Parathyroid adenoma (tissue), 2 donors: Measurements from ENCODE around the gene ARSB.

Experiments used
- H2AFZ ChIP-seq: fragments of 300-600 bp; sonication (generic); one replicate; pipeline ENCODE4 v1.7.0; 2017; ENCODE audit warnings: antibody characterized with exemption, mild to moderate bottlenecking
- H3K27ac ChIP-seq: fragments of 300-600 bp; sonication (generic); one replicate; pipeline ENCODE4 v1.7.0; 2017
- H3K27me3 ChIP-seq: fragments of 300-600 bp; sonication (generic); one replicate; pipeline ENCODE4 v1.7.0; 2017; ENCODE audit warnings: low read length; ENCODE audit not compliant: control insufficient read depth, insufficient read depth
- H3K36me3 ChIP-seq: fragments of 300-600 bp; sonication (generic); one replicate; pipeline ENCODE4 v1.7.0; 2017; ENCODE audit warnings: low read length; ENCODE audit not compliant: control insufficient read depth, insufficient read depth
- H3K4me1 ChIP-seq: fragments of 300-600 bp; sonication (generic); one replicate; pipeline ENCODE4 v1.7.0; 2017; ENCODE audit warnings: control low read depth
- H3K4me2 ChIP-seq: fragments of 300-600 bp; sonication (generic); one replicate; pipeline ENCODE4 v1.7.0; 2017; ENCODE audit warnings: low read length
- H3K4me3 ChIP-seq: fragments of 300-600 bp; sonication (generic); one replicate; pipeline ENCODE4 v1.7.0; 2017; ENCODE audit warnings: low read depth, low read length
- H3K79me2 ChIP-seq: fragments of 300-600 bp; sonication (generic); one replicate; pipeline ENCODE4 v1.7.0; 2017; ENCODE audit warnings: control low read depth
- H3K9ac ChIP-seq: fragments of 300-600 bp; sonication (generic); one replicate; pipeline ENCODE4 v1.7.0; 2017; ENCODE audit warnings: mild to moderate bottlenecking
- H3K9me3 ChIP-seq: fragments of 300-600 bp; sonication (generic); one replicate; pipeline ENCODE4 v1.7.0; 2017; ENCODE audit warnings: low read length; ENCODE audit not compliant: control insufficient read depth
- CTCF ChIP-seq: fragments of 300-600 bp; sonication (generic); IDR thresholded peaks from one replicate; pipeline ENCODE4 v1.7.0; 2017; ENCODE audit warnings: antibody characterized with exemption, mild to moderate bottlenecking
- donor health status: primary hyperparathyroidism.

The ARSB gene

DNA sequence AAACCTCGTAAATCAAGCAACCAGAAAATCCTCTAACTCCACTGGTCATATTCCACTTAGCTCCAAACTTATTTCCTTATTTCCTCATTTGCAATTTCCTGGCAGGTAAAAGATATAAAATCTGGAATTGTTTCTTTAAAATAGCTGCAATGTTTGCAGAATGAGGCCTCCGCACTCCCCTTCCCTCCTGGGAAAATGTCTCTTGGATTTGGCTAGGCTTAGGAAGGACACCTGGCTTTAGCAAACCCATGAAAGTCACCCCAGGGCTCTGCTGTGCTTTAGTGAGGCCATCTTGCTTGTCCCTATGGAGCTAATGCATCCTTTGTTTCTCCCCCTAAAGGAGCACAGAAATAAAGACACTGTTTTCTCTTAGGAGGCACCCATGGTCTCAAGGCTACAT lies 10.5 kb downstream of the ARSB start:
- Histone ChIP-seq H3K4me2 (no peak overlapping the region), H3K36me3 (no peaks in the 10 kb centered on the region), H3K27me3 (no peaks in the 10 kb centered on the region), H3K4me3 (no peak overlapping the region), H3K79me2 (no peaks in the 10 kb centered on the region), H3K9me3 (no peaks in the 10 kb centered on the region), H3K27ac (no peak overlapping the region), H3K9ac (no peak overlapping the region), H2AFZ (no peak overlapping the region), H3K4me1 (no peaks in the 10 kb centered on the region)
- TF ChIP-seq CTCF: no peak

DNA sequence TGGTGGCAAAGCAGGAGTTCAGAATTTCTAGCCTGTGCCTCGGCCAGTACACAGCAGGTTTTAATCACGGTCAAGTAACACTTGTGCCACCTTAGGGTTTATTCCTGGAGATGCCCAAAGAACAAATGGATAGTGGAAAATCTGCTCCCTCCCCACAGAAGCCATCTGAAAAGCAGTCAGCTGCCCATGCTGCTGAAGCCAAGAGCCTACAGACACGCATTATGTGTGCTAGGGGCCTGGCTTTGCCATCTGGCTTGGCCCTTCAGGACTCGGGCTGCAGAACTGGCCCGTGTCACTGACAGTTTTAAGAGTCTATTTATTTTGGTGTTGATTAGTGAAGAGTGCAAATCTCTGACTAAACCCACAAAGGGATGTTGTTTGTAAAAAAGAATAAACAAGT lies 11.1 kb downstream of the ARSB start:
- no peaks in the 10 kb centered on the region for H3K27me3 ChIP-seq
- H3K9ac ChIP-seq: no peak overlapping the region
- no peak overlapping the region for H3K4me2 ChIP-seq
- H3K27ac ChIP-seq: no peak overlapping the region
- no peaks in the 10 kb centered on the region for H3K4me1 ChIP-seq
- no peaks in the 10 kb centered on the region for H3K79me2 ChIP-seq
- H2AFZ ChIP-seq: no peak overlapping the region
- H3K9me3 ChIP-seq: no peaks in the 10 kb centered on the region
- no peaks in the 10 kb centered on the region for H3K36me3 ChIP-seq
- TF ChIP-seq CTCF: no peak
- H3K4me3 ChIP-seq: no peak overlapping the region

DNA sequence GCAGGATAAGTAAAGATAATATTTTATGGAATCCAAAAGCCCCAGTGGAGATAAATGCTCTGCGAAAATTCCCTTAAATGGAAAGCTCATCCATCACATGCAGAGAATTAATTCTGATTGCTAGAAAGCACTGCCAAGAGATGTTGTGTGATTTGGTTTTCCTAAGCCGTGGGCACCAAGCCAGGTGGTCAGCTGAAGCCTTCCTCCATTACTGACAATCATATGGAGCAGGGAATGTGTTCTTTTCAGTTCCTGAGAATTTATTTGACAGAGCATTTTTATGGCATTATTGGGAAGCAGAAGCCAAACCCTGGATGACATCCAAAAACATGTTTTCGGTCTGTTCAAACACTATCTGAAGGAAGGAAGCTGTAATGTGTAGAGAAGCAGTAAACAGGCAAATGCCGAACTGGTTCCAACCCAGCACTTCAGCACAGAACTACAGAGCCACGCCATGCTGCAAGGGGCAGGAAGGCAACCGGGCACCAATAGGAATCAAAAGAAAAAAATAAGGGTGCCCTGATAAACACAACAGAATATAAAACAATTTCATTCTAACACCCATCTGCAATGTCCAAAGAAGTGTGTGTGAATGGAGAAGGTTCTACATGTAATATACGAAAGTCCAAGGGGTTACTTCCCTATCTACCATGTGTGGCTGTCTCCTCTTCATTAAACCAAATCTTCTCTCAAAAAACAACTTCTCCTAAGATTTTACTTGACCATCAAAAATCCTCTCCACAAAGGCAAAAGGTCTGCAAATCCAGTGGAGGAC lies 12.3 kb downstream of the ARSB start:
- no peaks in the 10 kb centered on the region for H3K9me3 ChIP-seq
- no peak overlapping the region for H3K9ac ChIP-seq
- H2AFZ ChIP-seq: peak overlapping the region; percentile 45
- H3K36me3 ChIP-seq: no peaks in the 10 kb centered on the region
- no peaks in the 10 kb centered on the region for H3K79me2 ChIP-seq
- no peak overlapping the region for H3K4me3 ChIP-seq
- no peak for TF ChIP-seq CTCF
- H3K4me1 ChIP-seq: no peaks in the 10 kb centered on the region
- no peak overlapping the region for H3K4me2 ChIP-seq
- no peaks in the 10 kb centered on the region for H3K27me3 ChIP-seq
- no peak overlapping the region for H3K27ac ChIP-seq

DNA sequence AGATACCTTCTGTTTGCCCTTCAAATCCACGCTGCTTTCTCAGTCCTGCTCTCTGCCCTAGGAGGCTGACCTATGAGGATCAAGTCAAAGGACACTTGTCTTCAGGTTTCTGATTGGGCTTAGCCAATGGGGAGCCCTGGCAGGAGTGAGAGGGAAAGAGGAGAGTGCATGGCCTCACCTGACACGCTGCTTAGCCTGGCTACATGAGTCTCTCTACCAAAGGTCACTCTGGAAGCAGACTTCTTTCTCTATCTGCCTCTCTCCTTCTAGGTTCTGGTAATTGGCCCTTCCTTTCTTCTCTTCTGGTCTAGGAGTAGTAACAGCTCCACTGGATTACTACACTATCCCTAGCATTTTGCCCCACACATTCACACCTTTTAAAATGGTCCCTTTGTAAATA lies 13.1 kb downstream of the ARSB start:
- H3K4me3 ChIP-seq: no peak overlapping the region
- peak overlapping the region; percentile 7 for H2AFZ ChIP-seq
- H3K27me3 ChIP-seq: no peaks in the 10 kb centered on the region
- no peak for TF ChIP-seq CTCF
- H3K79me2 ChIP-seq: no peaks in the 10 kb centered on the region
- H3K4me2 ChIP-seq: no peak overlapping the region
- no peaks in the 10 kb centered on the region for H3K4me1 ChIP-seq
- no peak overlapping the region for H3K27ac ChIP-seq
- no peaks in the 10 kb centered on the region for H3K9me3 ChIP-seq
- H3K9ac ChIP-seq: no peak overlapping the region
- H3K36me3 ChIP-seq: no peaks in the 10 kb centered on the region

GRCh38 chr5:78968781-78969180 lies 16.3 kb downstream of the ARSB start:
- no peaks in the 10 kb centered on the region for H3K36me3 ChIP-seq
- no peak overlapping the region for H2AFZ ChIP-seq
- no peak overlapping the region for H3K4me3 ChIP-seq
- H3K27ac ChIP-seq: no peak overlapping the region
- H3K4me1 ChIP-seq: no peaks in the 10 kb centered on the region
- H3K79me2 ChIP-seq: no peaks in the 10 kb centered on the region
- no peaks in the 10 kb centered on the region for H3K9me3 ChIP-seq
- H3K4me2 ChIP-seq: no peak overlapping the region
- H3K27me3 ChIP-seq: no peaks in the 10 kb centered on the region
- TF ChIP-seq CTCF: no peak
- H3K9ac ChIP-seq: no peak overlapping the region
